GM18498 (cell line): ENCODE data around the gene GABBR2.
"Not testable (repeated sequence)": the region's sequence is repeated elsewhere in the genome, so short reads cannot be mapped to it uniquely, and the experiment has no call there.

Experiments used
- ATAC-seq: cut with Tn5 transposase; IDR thresholded peaks from one replicate; pipeline ENCODE4 v1.9.1; 2021; ENCODE audit warnings: mild to moderate bottlenecking, moderate library complexity; ENCODE audit not compliant: unreplicated experiment

The GABBR2 gene

GRCh38 chr9:98599566-98600216 lies 109.0 kb downstream of the GABBR2 start:
- no peak for ATAC-seq

DNA sequence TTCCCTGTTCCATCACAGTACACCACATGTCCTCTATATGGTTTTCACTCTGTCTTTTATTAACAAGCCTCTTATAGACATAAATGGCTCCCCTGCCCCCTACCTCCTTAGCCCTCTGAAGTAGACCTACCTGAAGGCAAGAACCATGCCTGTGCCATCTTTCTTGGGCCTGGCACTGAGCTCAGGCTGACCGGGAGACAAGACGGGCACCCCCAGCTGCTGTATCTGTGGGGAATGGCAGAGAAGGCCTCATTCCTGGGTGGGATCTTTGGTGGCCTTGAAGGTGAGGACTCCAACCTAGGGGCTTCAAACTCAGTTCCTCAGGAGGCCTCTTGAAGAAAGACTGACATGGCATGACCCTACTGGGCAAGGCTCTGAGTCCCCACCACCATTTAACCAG lies 109.9 kb downstream of the GABBR2 start:
- ATAC-seq, result no peak

DNA sequence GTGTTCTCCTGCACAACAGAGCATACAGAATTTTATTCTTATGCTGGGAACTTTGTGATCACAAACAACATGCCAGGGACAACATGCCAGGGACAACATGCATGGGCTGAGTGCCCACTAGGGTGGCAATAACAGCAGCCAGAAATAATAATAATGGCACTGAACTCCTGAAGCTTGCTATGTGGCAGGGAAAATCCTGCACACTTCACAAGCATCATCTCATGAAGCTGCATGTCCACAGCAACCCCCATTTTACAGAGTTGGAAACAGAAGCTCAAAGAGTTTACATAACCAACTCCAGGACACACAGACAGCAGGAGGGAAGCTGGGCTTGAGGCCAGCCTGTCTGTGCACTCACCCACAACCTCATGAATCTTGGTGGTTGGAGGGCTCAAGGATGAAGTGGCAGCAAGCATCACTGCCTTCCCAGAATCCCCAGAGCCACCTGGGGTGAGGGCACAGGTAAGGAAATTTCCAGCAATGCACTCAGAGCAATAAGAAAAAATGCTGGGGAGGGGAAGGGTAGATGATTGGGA lies 111.4 kb downstream of the GABBR2 start:
- no peak for ATAC-seq

GRCh38 chr9:98596486-98596885 lies 112.2 kb downstream of the GABBR2 start:
- ATAC-seq, result no peak

DNA sequence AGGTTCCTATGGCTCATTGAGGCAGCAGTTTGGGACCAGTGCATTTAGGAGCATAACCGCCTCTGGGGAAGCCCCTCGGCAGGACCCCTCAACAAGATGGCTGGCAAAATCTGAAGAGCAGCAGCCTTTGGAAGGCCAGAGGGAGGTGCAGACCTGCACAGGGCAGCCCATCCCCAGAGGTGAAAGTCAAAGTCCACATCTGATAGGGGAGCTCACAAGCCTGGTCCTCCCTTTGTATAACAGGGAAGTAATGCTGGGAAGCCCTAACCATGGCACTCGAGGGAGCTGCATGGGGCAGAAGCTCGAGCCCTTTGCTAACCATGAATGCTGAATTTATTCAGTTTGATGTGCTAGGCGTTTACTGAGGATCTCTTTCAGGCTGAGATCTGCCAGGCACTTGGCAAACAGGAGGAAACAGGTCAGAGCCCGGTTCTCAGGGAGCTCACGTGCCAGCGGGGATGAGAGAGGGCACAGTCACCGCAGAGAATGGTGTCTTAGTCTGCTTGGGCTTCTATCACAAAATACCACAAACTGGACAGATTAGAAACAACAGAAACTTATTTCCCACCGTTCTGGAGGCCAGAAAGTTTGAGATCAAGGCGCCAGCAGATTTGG lies 114.1 kb downstream of the GABBR2 start:
- ATAC-seq, result no peak

- ATAC-seq, result no peak
These were observed 115.1 kb downstream of the GABBR2 start for GRCh38 chr9:98593354-98594253.

GRCh38 chr9:98591696-98592095 lies 117.0 kb downstream of the GABBR2 start:
- no peak for ATAC-seq

DNA sequence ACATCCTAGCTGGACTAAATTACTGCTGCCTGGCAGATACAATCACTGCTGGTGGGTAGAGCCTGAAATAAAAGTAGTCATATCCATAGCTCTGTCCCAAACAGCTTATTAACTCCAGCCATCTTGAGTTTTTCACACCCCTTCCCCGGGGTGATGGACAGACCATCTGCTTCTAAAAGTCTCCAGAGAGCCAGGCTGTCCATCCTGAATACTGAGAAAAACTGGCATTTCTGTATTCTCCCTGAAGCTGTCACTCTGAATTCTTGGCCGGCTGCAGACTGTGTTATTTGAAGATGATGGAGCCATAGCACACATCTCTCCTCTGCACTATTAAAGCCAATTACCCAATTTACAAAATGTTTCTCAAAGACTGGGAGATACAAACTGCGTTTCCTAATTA lies 118.6 kb downstream of the GABBR2 start:
- ATAC-seq, result no peak

DNA sequence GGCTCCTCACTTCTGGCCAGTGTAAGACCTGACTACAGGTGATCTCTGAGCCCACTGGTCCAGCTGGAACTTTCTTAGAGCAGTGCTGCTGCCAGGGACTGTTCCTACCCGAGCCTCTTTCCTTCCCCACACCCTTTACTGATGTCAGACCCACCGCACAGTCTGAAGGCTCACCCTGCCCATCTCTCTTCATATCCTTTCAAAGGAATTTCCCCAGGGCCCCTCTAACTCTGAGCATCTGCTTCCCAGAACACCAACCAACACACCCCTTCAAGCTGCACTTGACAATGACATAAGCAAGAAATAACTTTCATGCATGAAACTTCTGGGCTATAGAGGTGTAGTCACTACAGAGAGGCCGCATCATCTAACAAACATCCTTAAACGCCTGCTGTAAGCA lies 119.6 kb downstream of the GABBR2 start:
- ATAC-seq, result no peak

- not testable (repeated sequence) for ATAC-seq
These were observed 123.8 kb downstream of the GABBR2 start for GRCh38 chr9:98584853-98585438.

DNA sequence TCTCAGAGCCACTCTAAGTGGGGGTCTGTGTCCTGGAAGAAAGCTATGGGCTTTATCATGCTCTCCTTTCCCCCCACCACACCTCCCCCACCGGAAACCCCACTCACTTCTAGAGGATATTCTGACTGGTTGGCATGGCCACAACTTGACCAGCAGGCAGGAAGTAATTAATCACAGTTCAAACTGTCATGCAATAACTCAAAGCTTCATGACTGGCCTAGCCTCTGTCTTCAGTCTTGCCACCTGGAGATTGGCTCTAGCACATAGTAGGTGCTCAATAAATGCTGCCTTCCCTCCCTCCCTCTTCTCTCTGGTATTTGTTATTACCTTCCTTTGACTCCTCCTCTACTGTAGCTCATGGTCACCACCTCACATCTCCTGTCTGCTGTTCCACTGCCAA lies 124.7 kb downstream of the GABBR2 start:
- no peak for ATAC-seq

- no peak for ATAC-seq
These were observed 125.3 kb downstream of the GABBR2 start for GRCh38 chr9:98583417-98583816.

GRCh38 chr9:98580956-98581355 lies 127.8 kb downstream of the GABBR2 start:
- ATAC-seq, result no peak

DNA sequence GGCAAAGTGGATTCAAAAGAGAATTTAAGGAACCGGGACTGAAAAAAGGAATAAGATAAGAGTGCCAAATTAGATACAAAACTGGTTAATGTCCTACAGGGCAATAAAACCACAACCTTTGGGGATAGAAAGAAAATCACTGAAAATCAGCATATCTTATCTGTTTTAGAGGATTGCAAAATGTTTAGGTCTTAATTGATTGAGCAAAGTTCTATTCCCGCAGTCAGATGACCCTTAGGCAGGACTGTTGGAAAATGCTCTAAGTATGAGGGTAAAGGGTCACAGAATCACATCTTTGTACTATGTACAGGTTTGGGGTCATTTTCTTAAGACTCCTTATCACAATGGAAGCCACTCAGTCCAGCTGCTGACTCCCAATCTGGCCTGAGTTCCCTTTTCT lies 129.0 kb downstream of the GABBR2 start:
- no peak for ATAC-seq

- ATAC-seq, result no peak
These were observed 131.3 kb downstream of the GABBR2 start for GRCh38 chr9:98577446-98577845.

DNA sequence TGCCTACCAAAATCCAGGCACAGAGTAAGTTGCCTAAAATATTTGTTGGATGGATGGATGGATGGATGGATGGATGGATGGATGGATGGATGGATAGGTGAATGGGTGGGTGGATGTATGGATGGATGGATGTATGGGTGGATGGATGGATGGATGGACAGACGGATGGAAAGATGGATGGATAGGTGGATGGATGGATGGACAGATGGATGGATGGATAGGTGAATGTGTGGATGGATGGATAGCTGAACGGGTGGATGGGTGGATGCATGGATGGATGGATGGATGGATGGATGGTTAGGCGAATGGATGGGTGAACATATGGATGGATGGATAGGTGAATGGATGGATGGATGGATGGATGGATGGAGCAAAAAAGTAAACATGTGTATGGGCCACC lies 131.9 kb downstream of the GABBR2 start:
- ATAC-seq, result no peak

- no peak for ATAC-seq
These were observed 132.4 kb downstream of the GABBR2 start for GRCh38 chr9:98576354-98576753.

DNA sequence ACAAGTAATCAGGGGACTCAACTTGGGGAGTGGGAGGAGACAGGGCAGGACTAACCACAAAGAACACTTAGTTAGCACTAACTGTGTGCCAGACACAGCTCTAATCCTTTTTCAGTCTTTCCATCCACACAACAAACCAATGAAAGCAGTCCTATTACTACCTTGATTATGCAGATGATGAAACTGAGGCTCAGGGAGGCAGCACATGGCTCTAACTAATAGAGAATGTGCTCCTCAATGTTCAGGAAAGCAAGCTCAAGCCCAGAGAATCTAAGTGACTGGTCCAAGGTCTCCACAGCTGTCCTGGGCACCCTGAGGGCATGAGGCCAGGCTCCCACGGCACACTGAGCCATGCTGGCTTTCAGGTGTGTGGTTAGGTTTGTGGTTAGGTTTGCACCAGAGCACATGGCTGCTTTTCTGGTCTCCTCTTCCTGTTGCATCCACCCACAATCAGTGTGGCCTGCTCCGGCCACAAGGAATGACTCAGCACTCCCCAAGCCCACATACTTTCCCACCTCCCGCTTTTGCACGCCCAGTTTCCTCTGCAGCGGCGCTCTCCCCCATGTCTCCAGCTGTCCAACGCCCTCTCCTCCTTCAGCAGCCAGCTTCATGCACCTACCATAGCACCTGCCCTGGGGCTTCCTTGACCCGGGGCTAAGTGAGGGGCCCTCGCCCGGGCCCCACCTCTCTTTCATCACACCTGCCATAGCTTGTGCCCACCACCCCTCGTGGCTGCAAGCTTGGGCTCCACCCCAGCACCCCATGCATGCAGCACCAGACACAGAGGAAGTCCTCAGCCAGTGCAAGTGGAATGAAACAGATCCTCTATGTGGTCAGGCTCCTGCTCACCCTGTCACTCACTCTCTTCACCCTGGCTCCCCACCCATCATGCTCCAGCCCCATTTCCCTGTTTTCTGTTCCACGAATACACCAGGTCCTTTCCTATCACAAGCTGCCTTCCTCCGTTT lies 133.1 kb downstream of the GABBR2 start:
- ATAC-seq, result peak; percentile 84

DNA sequence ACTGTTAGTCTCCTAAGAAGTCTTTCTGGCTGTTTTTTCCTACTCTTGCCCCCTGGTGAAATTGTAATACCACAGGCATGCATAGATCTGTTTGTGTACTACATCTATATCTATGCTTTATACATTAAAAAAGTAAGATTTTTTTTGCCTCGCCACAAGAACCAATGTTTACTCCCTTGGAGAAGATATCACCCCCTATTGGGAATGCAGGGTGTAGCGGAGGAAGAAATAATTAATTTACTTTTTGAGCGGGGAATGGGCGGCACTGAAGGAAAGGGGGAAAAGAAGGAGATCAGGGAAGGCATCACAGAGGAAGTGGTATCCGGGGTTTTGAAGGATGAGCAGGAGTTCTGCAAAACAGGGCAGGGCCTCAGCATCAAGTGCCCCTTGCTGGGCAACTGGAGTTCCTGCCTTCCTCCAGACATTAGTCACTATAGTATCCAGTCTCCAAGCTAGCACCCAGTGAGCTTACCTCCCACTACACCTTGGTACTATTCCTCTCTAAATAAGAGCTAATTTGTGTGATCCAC lies 134.9 kb downstream of the GABBR2 start:
- no peak for ATAC-seq

GRCh38 chr9:98572796-98573195 lies 135.9 kb downstream of the GABBR2 start:
- ATAC-seq, result no peak
